ENCODE measurements around the gene NKG7.

DNA sequence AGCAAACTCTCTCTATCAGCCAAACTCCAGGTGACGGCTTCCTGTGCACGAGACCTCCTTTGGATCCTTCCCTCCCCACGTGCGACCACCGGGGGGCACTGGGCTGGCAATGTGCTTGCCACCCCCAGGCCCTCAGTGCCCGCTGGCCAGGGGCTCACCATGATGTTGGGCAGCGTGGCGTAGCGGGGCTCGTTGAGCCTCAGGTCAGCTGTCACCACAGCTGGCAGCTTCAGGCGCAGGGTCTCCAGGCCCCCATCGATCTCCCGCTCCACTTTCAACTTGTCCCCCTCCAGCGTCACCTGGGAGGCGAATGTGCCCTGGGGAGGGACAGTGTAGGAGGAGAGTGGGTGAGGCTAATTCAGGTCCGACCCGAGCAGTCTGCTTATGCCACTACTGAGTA lies 25.7 kb downstream of the NKG7 start:
- TF ChIP-seq, protein P1, sequence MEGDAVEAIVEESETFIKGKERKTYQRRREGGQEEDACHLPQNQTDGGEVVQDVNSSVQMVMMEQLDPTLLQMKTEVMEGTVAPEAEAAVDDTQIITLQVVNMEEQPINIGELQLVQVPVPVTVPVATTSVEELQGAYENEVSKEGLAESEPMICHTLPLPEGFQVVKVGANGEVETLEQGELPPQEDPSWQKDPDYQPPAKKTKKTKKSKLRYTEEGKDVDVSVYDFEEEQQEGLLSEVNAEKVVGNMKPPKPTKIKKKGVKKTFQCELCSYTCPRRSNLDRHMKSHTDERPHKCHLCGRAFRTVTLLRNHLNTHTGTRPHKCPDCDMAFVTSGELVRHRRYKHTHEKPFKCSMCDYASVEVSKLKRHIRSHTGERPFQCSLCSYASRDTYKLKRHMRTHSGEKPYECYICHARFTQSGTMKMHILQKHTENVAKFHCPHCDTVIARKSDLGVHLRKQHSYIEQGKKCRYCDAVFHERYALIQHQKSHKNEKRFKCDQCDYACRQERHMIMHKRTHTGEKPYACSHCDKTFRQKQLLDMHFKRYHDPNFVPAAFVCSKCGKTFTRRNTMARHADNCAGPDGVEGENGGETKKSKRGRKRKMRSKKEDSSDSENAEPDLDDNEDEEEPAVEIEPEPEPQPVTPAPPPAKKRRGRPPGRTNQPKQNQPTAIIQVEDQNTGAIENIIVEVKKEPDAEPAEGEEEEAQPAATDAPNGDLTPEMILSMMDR (IDR thresholded peaks at IDR 0.05; ENCODE audit: low read length) = peak; percentile 16; the same call in 1 of the 2 replicates
- TF ChIP-seq EZH2 (IDR thresholded peaks at IDR 0.05; ENCODE audit: borderline replicate concordance, low read length) = no peak

All from OCI-LY1 (cell line).